Left colon (tissue), 2 donors: ENCODE measurements around the gene CDC123. TPM values are rescaled to one million over a fixed set of nuclear protein-coding genes. Genes with fewer than 3 reads are reported as not detected.
"Not testable (repeated sequence)": the region's sequence is repeated elsewhere in the genome, so short reads cannot be mapped to it uniquely, and the experiment has no call there.

ENCODE experiments used
- ATAC-seq: fragments of 200-7000 bp; cut with Tn5 transposase; one replicate; pipeline ENCODE4 v1.9.1; 2020; ENCODE audit warnings: mild to moderate bottlenecking, moderate library complexity
- DNase-seq, 2 donors: peaks; one replicate each; pipeline ENCODE4 v3.0.0-alpha.2; 2020
- intact Hi-C, 2 donors: fragments of 100-400 bp; cut with DNase I in 1 of 2; cut with micrococcal nuclease in 1 of 2; formaldehyde crosslinking; loops; one replicate each; pipeline versions ENCODE4 v1.11.2 to v1.14.0; 2022; cut with DNase I, micrococcal nuclease
- total RNA-seq, 2 donors: library from RNA; stranded (reverse); fragmentation: NEBNext Ultra II Directional; extraction: Animal tissue kit (Norgen Biotek cat#: 25700); gene quantifications; one replicate each; pipeline ENCODE4 v1.2.1, GENCODE V29; 2021
- donor health status: DM: no; HTN: no; CAD: no.
- donor health status: DM: yes; HTN: yes; CAD: no.

CDC123 gene
- total RNA-seq, 2 donors from 2014 or later, result 44.4 to 58.8 TPM

GRCh38 chr10:12262278-12262981 is 66.4 kb downstream of the CDC123 start:
- intact Hi-C loops, result loop anchor here in 1 of 2 donors (5.0 kb wide), 1 partner anchor 395 kb away; no protein-coding TSS in a partner anchor
- no peak for DNase-seq
- ATAC-seq, result peak; percentile 24

- ATAC-seq, result peak; percentile 84
- intact Hi-C loops, result loop anchor here in 1 of 2 donors (5.0 kb wide), 1 partner anchor 393 kb away; no protein-coding TSS in a partner anchor
- DNase-seq, result peak; percentile 63 to 90
Measured at GRCh38 chr10:12264204-12264940, 68.4 kb downstream of the CDC123 start.

- no peak for ATAC-seq
- intact Hi-C loops, result loop anchor here in 1 of 2 donors (5.0 kb wide), 1 partner anchor 443 kb away; no protein-coding TSS in a partner anchor
- DNase-seq, result no peak
Measured at GRCh38 chr10:12269056-12269455, 73.1 kb downstream of the CDC123 start.

GRCh38 chr10:12271210-12271540 is 75.2 kb downstream of the CDC123 start:
- DNase-seq (no peak), ATAC-seq (no peak)
- intact Hi-C loops, result no loop called here

GRCh38 chr10:12277862-12278261 is 81.9 kb downstream of the CDC123 start:
- intact Hi-C loops, ATAC-seq, DNase-seq: not testable (repeated sequence)

- DNase-seq (no peak), ATAC-seq (no peak)
- intact Hi-C loops, result no loop called here
Measured at GRCh38 chr10:12279281-12279680, 83.3 kb downstream of the CDC123 start.

- intact Hi-C loops, result no loop called here
- no peak for ATAC-seq
- no peak for DNase-seq
Measured at GRCh38 chr10:12287772-12288171, 91.8 kb downstream of the CDC123 start.

- intact Hi-C loops, ATAC-seq, DNase-seq: not testable (repeated sequence)
Measured at GRCh38 chr10:12297784-12298183, 101.8 kb downstream of the CDC123 start.

GRCh38 chr10:12299222-12299965 is 103.4 kb downstream of the CDC123 start:
- ATAC-seq, result no peak
- no peak for DNase-seq
- intact Hi-C loops, result no loop called here

Other genes with a start within 250 kb of the CDC123 start
- 10 to 100 TPM; 18.7 to 18.9 TPM for gene UPF2, start 153.4 kb upstream of the CDC123 start, total RNA-seq
- 10 to 100 TPM; 32.6 to 34.6 TPM for gene DHTKD1, start 127.2 kb upstream of the CDC123 start, total RNA-seq
- 1 to 10 TPM; 5.7 to 5.8 TPM for gene SEC61A2, start 66.5 kb upstream of the CDC123 start, total RNA-seq
- 10 to 100 TPM; 33.9 to 45.3 TPM for gene NUDT5, start 297 bp upstream of the CDC123 start, total RNA-seq
- gene CAMK1D, start 153.4 kb downstream of the CDC123 start, total RNA-seq, result 10 to 100 TPM; 42.5 to 50.7 TPM